Middle frontal gyrus (tissue), 1 donor: Measurements from ENCODE around the gene COL26A1.
"Not testable (repeated sequence)": the region's sequence is repeated elsewhere in the genome, so short reads cannot be mapped to it uniquely, and the experiment has no call there.

Source experiments
- DNase-seq: peaks from one replicate; pipeline ENCODE4 v3.0.0-alpha.2; 2015; ENCODE audit warnings: low spot score; ENCODE audit errors: extremely low spot score

The COL26A1 gene

GRCh38 chr7:101490439-101490838, 127.8 kb downstream of the COL26A1 start:
- DNase-seq = not testable (repeated sequence)

GRCh38 chr7:101491442-101491841, 128.8 kb downstream of the COL26A1 start:
- not testable (repeated sequence) for DNase-seq

- DNase-seq = no peak
These were observed 132.1 kb downstream of the COL26A1 start for GRCh38 chr7:101494602-101495329.

- no peak for DNase-seq
These were observed 133.3 kb downstream of the COL26A1 start for GRCh38 chr7:101496017-101496416.

GRCh38 chr7:101501351-101501750, 138.7 kb downstream of the COL26A1 start:
- no peak for DNase-seq

- no peak for DNase-seq
These were observed 139.9 kb downstream of the COL26A1 start for GRCh38 chr7:101502466-101503098.

GRCh38 chr7:101505510-101505909, 142.8 kb downstream of the COL26A1 start:
- not testable (repeated sequence) for DNase-seq

GRCh38 chr7:101506531-101506930, 143.9 kb downstream of the COL26A1 start:
- DNase-seq = no peak

- no peak for DNase-seq
These were observed 144.7 kb downstream of the COL26A1 start for GRCh38 chr7:101507327-101507726.

- no peak for DNase-seq
These were observed 145.1 kb downstream of the COL26A1 start for GRCh38 chr7:101507791-101508252.

GRCh38 chr7:101510297-101510696, 147.6 kb downstream of the COL26A1 start:
- DNase-seq = no peak

GRCh38 chr7:101511965-101512364, 149.3 kb downstream of the COL26A1 start:
- no peak for DNase-seq

GRCh38 chr7:101516851-101517250, 154.2 kb downstream of the COL26A1 start:
- no peak for DNase-seq

- DNase-seq = no peak
These were observed 154.6 kb downstream of the COL26A1 start for GRCh38 chr7:101517304-101517703.

GRCh38 chr7:101518336-101518735, 155.7 kb downstream of the COL26A1 start:
- DNase-seq = no peak

GRCh38 chr7:101519324-101520023, 156.8 kb downstream of the COL26A1 start:
- no peak for DNase-seq

- no peak for DNase-seq
These were observed 158.8 kb downstream of the COL26A1 start for GRCh38 chr7:101521430-101521925.

- no peak for DNase-seq
These were observed 159.3 kb downstream of the COL26A1 start for GRCh38 chr7:101522021-101522420.

- DNase-seq = no peak
These were observed 165.4 kb downstream of the COL26A1 start for GRCh38 chr7:101527844-101528667.

- no peak for DNase-seq
These were observed 166.9 kb downstream of the COL26A1 start for GRCh38 chr7:101529560-101529959.

GRCh38 chr7:101531726-101532357, 169.2 kb downstream of the COL26A1 start:
- DNase-seq = no peak
